ENCODE results near the gene TRPV3. TPM values are rescaled to one million over a fixed set of nuclear protein-coding genes. Genes with fewer than 3 reads are reported as not detected.

TRPV3 gene
- total and polyA plus RNA-seq, 4 donors: 0.49 to 2.0 (median 0.75) TPM; not detected in 1

- H3K27me3 ChIP-seq (ENCODE audit: control insufficient read depth in 1 of 2, insufficient read depth in 2 of 2, low read length in 1 of 2): no peaks in the 10 kb centered on the region
- intact Hi-C loops (cut with DNase I): no loop called here
- DNase-seq (no peak), ATAC-seq (ENCODE audit: low FRiP score) (no peak)
- no peak overlapping the region for H3K27ac ChIP-seq (ENCODE audit: low read depth in 1 of 2, low read length in 2 of 2)
- H3K4me1 ChIP-seq (ENCODE audit: control insufficient read depth in 1 of 2, insufficient read depth in 2 of 2, low read length in 2 of 2): no peaks in the 10 kb centered on the region
- WGBS, 2 donors: 58 to 75% methylated on average over 11 of the region's 11 CpGs
- peaks cover 0 to 2% of the 10 kb centered on the region in 2 donors for H3K36me3 ChIP-seq (ENCODE audit: control insufficient read depth in 1 of 2, insufficient read depth in 2 of 2, low read length in 1 of 2)
- H3K9me3 ChIP-seq (ENCODE audit: control insufficient read depth, low read length): no peaks in the 10 kb centered on the region
- H3K4me3 ChIP-seq (ENCODE audit: low read length in 2 of 2): no peak overlapping the region
Measured at GRCh38 chr17:3594051-3594800, 36.6 kb upstream of the TRPV3 start.

DNA sequence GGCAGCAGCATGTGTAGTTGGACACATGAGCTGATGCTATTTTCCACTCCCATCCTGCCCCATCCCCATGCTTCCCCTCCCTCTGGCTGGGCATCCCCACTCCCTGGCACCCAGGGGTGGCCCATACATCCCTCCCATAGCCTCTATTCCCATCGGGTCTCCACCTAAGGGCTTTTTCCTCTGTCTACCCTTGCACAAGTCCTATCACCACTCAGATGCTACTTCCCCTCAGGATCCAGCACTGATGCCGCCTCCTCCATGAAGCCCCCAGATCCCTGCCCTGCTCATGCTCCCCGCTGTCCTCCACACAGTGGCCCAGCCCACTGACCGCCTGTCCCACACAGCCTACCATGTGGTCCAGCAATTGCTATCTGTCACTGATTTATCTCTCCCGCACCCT, 35.8 kb upstream of the TRPV3 start:
- no peak overlapping the region for H3K27ac ChIP-seq (ENCODE audit: low read depth in 1 of 2, low read length in 2 of 2)
- DNase-seq: peak in 1 of 2 donors; percentile 65
- H3K4me1 ChIP-seq (ENCODE audit: control insufficient read depth in 1 of 2, insufficient read depth in 2 of 2, low read length in 2 of 2): no peaks in the 10 kb centered on the region
- intact Hi-C loops (cut with DNase I): no loop called here
- H3K4me3 ChIP-seq (ENCODE audit: low read length in 2 of 2): no peak overlapping the region
- no peak for ATAC-seq (ENCODE audit: low FRiP score)
- peaks cover 0 to 2% of the 10 kb centered on the region in 2 donors for H3K36me3 ChIP-seq (ENCODE audit: control insufficient read depth in 1 of 2, insufficient read depth in 2 of 2, low read length in 1 of 2)
- H3K27me3 ChIP-seq (ENCODE audit: control insufficient read depth in 1 of 2, insufficient read depth in 2 of 2, low read length in 1 of 2): no peaks in the 10 kb centered on the region
- WGBS, 2 donors: 93 to 94% methylated on average over 5 of the region's 5 CpGs
- no peaks in the 10 kb centered on the region for H3K9me3 ChIP-seq (ENCODE audit: control insufficient read depth, low read length)

- no peak for ATAC-seq (ENCODE audit: low FRiP score)
- peaks cover 0 to 2% of the 10 kb centered on the region in 2 donors for H3K36me3 ChIP-seq (ENCODE audit: control insufficient read depth in 1 of 2, insufficient read depth in 2 of 2, low read length in 1 of 2)
- WGBS, 2 donors: 93 to 94% methylated on average over 14 to 15 of the region's 15 CpGs
Measured at GRCh38 chr17:3592216-3592860, 34.7 kb upstream of the TRPV3 start.

GRCh38 chr17:3590768-3591167, 33.2 kb upstream of the TRPV3 start:
- intact Hi-C loops (cut with DNase I): no loop called here
- no peak overlapping the region for H3K4me3 ChIP-seq (ENCODE audit: low read length in 2 of 2)
- peaks cover 0 to 3% of the 10 kb centered on the region in 2 donors for H3K36me3 ChIP-seq (ENCODE audit: control insufficient read depth in 1 of 2, insufficient read depth in 2 of 2, low read length in 1 of 2)
- H3K27ac ChIP-seq (ENCODE audit: low read depth in 1 of 2, low read length in 2 of 2): no peak overlapping the region
- H3K4me1 ChIP-seq (ENCODE audit: control insufficient read depth in 1 of 2, insufficient read depth in 2 of 2, low read length in 2 of 2): no peaks in the 10 kb centered on the region
- DNase-seq (peak in 1 of 2 donors; percentile 66), ATAC-seq (ENCODE audit: low FRiP score) (no peak)
- no peaks in the 10 kb centered on the region for H3K27me3 ChIP-seq (ENCODE audit: control insufficient read depth in 1 of 2, insufficient read depth in 2 of 2, low read length in 1 of 2)
- WGBS, 2 donors: 95 to 97% methylated on average over 15 of the region's 15 CpGs
- H3K9me3 ChIP-seq (ENCODE audit: control insufficient read depth, low read length): no peaks in the 10 kb centered on the region

More at GRCh38 chr17:3592216-3592860, 34.7 kb upstream of the TRPV3 start:
- Histone ChIP-seq H3K27me3 (ENCODE audit: control insufficient read depth in 1 of 2, insufficient read depth in 2 of 2, low read length in 1 of 2) (no peaks in the 10 kb centered on the region), H3K9me3 (ENCODE audit: control insufficient read depth, low read length) (no peaks in the 10 kb centered on the region), H3K27ac (ENCODE audit: low read depth in 1 of 2, low read length in 2 of 2) (no peak overlapping the region), H3K4me3 (ENCODE audit: low read length in 2 of 2) (no peak overlapping the region), H3K4me1 (ENCODE audit: control insufficient read depth in 1 of 2, insufficient read depth in 2 of 2, low read length in 2 of 2) (no peaks in the 10 kb centered on the region)
- intact Hi-C loops (cut with DNase I): no loop called here
- DNase-seq: peak in 1 of 2 donors; percentile 73

- DNase-seq (peak in 1 of 2 donors; percentile 72), ATAC-seq (ENCODE audit: low FRiP score) (no peak)
- Histone ChIP-seq H3K4me1 (ENCODE audit: control insufficient read depth in 1 of 2, insufficient read depth in 2 of 2, low read length in 2 of 2) (no peaks in the 10 kb centered on the region), H3K27ac (ENCODE audit: low read depth in 1 of 2, low read length in 2 of 2) (no peak overlapping the region), H3K27me3 (ENCODE audit: control insufficient read depth in 1 of 2, insufficient read depth in 2 of 2, low read length in 1 of 2) (no peaks in the 10 kb centered on the region), H3K4me3 (ENCODE audit: low read length in 2 of 2) (no peak overlapping the region), H3K36me3 (ENCODE audit: control insufficient read depth in 1 of 2, insufficient read depth in 2 of 2, low read length in 1 of 2) (peaks cover 0 to 5% of the 10 kb centered on the region in 2 donors), H3K9me3 (ENCODE audit: control insufficient read depth, low read length) (no peaks in the 10 kb centered on the region)
- intact Hi-C loops (cut with DNase I): no loop called here
- WGBS, 2 donors: 91 to 94% methylated on average over 15 of the region's 15 CpGs
Measured at GRCh38 chr17:3590231-3590630, 32.6 kb upstream of the TRPV3 start.

DNA sequence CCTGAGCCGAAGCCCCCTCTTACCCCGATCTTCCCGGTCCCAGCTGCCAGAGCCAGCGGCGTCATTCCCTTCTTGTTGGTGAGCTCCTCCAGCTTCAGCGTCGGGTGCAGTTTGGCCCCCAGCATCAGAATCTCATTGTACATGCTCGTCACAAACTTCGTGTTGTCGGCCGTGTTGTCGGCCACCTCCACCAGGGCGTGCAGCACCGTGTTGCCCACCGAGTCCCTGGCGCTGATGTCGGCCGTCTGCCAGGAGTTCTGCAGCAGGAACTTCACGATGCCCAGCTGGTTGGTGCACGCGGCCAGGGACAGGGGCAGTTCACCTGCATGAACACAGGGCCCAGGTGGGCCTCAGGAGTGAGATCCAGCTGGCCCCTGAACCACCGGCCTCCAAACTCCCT, 32.2 kb upstream of the TRPV3 start:
- DNase-seq (peak in 1 of 2 donors; percentile 71), ATAC-seq (ENCODE audit: low FRiP score) (no peak)
- no peak overlapping the region for H3K4me3 ChIP-seq (ENCODE audit: low read length in 2 of 2)
- intact Hi-C loops (cut with DNase I): no loop called here
- H3K4me1 ChIP-seq (ENCODE audit: control insufficient read depth in 1 of 2, insufficient read depth in 2 of 2, low read length in 2 of 2): no peaks in the 10 kb centered on the region
- H3K27me3 ChIP-seq (ENCODE audit: control insufficient read depth in 1 of 2, insufficient read depth in 2 of 2, low read length in 1 of 2): no peaks in the 10 kb centered on the region
- peaks cover 0 to 5% of the 10 kb centered on the region in 2 donors for H3K36me3 ChIP-seq (ENCODE audit: control insufficient read depth in 1 of 2, insufficient read depth in 2 of 2, low read length in 1 of 2)
- no peak overlapping the region for H3K27ac ChIP-seq (ENCODE audit: low read depth in 1 of 2, low read length in 2 of 2)
- 96% methylated on average over 22 of the region's 22 CpGs for WGBS, 2 donors
- H3K9me3 ChIP-seq (ENCODE audit: control insufficient read depth, low read length): no peaks in the 10 kb centered on the region

DNA sequence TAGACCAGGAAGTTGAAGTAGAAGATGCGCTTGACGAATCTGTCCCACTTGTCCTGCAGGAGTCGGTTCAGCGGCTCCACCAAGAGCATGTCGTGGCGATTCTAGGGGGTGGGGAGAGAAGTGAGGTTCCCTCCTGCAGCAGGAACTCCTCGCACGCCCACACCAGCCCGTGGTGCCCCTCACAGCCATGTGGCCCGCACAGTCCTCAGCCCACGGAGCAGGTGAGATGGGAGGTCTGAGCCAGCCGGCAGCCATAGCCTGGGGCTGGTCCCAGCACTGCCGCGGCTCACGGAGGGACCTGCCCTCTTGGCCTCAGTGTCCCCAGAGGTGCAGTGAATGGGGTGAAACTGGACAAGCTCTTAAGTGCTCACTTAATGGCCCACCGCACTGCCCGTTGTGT, 28.2 kb upstream of the TRPV3 start:
- peaks cover 0 to 7% of the 10 kb centered on the region in 2 donors for H3K36me3 ChIP-seq (ENCODE audit: control insufficient read depth in 1 of 2, insufficient read depth in 2 of 2, low read length in 1 of 2)
- H3K4me3 ChIP-seq (ENCODE audit: low read length in 2 of 2): no peak overlapping the region
- H3K27me3 ChIP-seq (ENCODE audit: control insufficient read depth in 1 of 2, insufficient read depth in 2 of 2, low read length in 1 of 2): no peaks in the 10 kb centered on the region
- no peaks in the 10 kb centered on the region for H3K9me3 ChIP-seq (ENCODE audit: control insufficient read depth, low read length)
- DNase-seq (peak in 1 of 2 donors; percentile 69), ATAC-seq (ENCODE audit: low FRiP score) (no peak)
- no peaks in the 10 kb centered on the region for H3K4me1 ChIP-seq (ENCODE audit: control insufficient read depth in 1 of 2, insufficient read depth in 2 of 2, low read length in 2 of 2)
- no peak overlapping the region for H3K27ac ChIP-seq (ENCODE audit: low read depth in 1 of 2, low read length in 2 of 2)
- WGBS, 2 donors: 95% methylated on average over 17 of the region's 17 CpGs
- intact Hi-C loops (cut with DNase I): no loop called here

DNA sequence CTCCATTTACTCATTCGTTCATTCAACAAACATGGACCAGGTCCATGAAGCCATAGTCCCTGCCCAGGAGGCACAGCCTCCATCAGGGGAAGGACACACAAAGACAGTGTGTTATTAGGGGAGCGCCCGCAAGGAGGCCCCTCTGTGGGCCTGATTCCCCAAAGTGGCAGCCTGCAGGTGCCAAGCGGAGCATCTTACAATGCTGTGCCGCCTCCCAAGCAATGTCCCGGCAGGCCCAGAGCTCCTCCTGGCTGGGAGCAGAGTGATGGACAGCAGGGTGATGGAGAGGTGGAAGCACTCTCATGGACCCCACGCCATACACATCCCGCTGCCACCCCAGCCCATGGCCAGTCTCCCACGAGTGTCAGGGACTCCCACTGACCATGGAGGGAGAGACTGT, 25.8 kb upstream of the TRPV3 start:
- ATAC-seq (ENCODE audit: low FRiP score) (no peak), DNase-seq (no peak)
- intact Hi-C loops (cut with DNase I): no loop called here
- Histone ChIP-seq H3K4me1 (ENCODE audit: control insufficient read depth in 1 of 2, insufficient read depth in 2 of 2, low read length in 2 of 2) (no peaks in the 10 kb centered on the region), H3K36me3 (ENCODE audit: control insufficient read depth in 1 of 2, insufficient read depth in 2 of 2, low read length in 1 of 2) (peaks cover 0 to 6% of the 10 kb centered on the region in 2 donors), H3K4me3 (ENCODE audit: low read length in 2 of 2) (no peak overlapping the region), H3K27me3 (ENCODE audit: control insufficient read depth in 1 of 2, insufficient read depth in 2 of 2, low read length in 1 of 2) (no peaks in the 10 kb centered on the region), H3K9me3 (ENCODE audit: control insufficient read depth, low read length) (no peaks in the 10 kb centered on the region), H3K27ac (ENCODE audit: low read depth in 1 of 2, low read length in 2 of 2) (no peak overlapping the region)
- 94 to 95% methylated on average over 9 of the region's 9 CpGs for WGBS, 2 donors

DNA sequence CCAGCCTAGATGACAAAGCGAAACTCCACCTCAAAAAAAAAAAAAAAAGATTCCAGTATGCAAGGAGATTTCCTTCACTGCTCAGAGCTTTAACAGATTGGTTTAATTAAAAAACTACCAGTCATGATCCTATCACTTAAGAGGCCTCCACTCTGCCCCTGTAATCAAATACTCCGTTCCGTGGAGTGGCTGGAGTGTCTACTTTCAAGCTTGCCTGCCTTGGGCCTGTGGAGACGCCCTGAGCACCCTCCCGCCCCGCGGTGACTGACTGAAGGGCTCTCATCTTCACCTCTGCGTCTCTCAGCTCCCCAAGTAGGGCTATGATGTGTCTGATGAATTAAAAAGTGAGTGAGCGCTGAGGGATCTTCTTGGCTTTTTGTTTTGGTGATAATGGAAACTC, 25.3 kb upstream of the TRPV3 start:
- H3K27me3 ChIP-seq (ENCODE audit: control insufficient read depth in 1 of 2, insufficient read depth in 2 of 2, low read length in 1 of 2): no peaks in the 10 kb centered on the region
- H3K27ac ChIP-seq (ENCODE audit: low read depth in 1 of 2, low read length in 2 of 2): no peak overlapping the region
- no peak for DNase-seq
- no peak for ATAC-seq (ENCODE audit: low FRiP score)
- H3K4me3 ChIP-seq (ENCODE audit: low read length in 2 of 2): no peak overlapping the region
- H3K9me3 ChIP-seq (ENCODE audit: control insufficient read depth, low read length): no peaks in the 10 kb centered on the region
- intact Hi-C loops (cut with DNase I): no loop called here
- 96 to 97% methylated on average over 9 of the region's 9 CpGs for WGBS, 2 donors
- H3K36me3 ChIP-seq (ENCODE audit: control insufficient read depth in 1 of 2, insufficient read depth in 2 of 2, low read length in 1 of 2): peaks cover 0 to 6% of the 10 kb centered on the region in 2 donors
- H3K4me1 ChIP-seq (ENCODE audit: control insufficient read depth in 1 of 2, insufficient read depth in 2 of 2, low read length in 2 of 2): no peaks in the 10 kb centered on the region
